HCT116 (cell line): ENCODE results near the gene KYNU. TPM values are rescaled to one million over a fixed set of nuclear protein-coding genes. Genes with fewer than 3 reads are reported as not detected.

ENCODE experiments used
- ATAC-seq: fragments of 200-7000 bp; cut with Tn5 transposase; 2 replicates; pipeline ENCODE4 v1.9.1; 2020; ENCODE audit warnings: mild to moderate bottlenecking, moderate library complexity
- BruUV-seq: library from RNA; stranded (reverse); fragments of 400-500 nt; replicated peaks from 2 replicates; lab custom pipeline; 2021; lab: Mats Ljungman, UMichigan
- CTCF ChIA-PET: fragments of 300-600 bp; sonication (Branson Sonifier 250); formaldehyde crosslinking; loops from one replicate; lab custom pipeline; 2021; ENCODE audit warnings: antibody characterized with exemption; lab: Charles Lee
- POLR2A ChIA-PET: fragments of 300-600, 350-600 bp; sonication (Branson Sonifier 250); formaldehyde crosslinking; loops from one replicate; lab custom pipeline; 2021; ENCODE audit warnings: antibody characterized with exemption; lab: Charles Lee
- RAD21 ChIA-PET, 2 experiments: fragments of 300-600 bp; sonication (Branson Sonifier 250); formaldehyde crosslinking; loops; one replicate each; lab custom pipeline; 2023; ENCODE audit warnings: low total read pairs in 2 of 2; ENCODE audit not compliant: uncharacterized antibody in 2 of 2, unreplicated experiment in 2 of 2, low non-redundant PET in 1 of 2; lab: Charles Lee
- DNase-seq: peaks from one replicate; pipeline ENCODE4 v3.0.0-alpha.2; 2010; ENCODE audit warnings: low read depth, low spot score
- H2AFZ ChIP-seq: fragments of 200-600 bp; shearing (Covaris generic), sonication (generic); 2 replicates; pipeline ENCODE4 v1.6.1; 2017; ENCODE audit warnings: low read depth, mixed run types, mixed read lengths, antibody characterized with exemption, low read length; ENCODE audit not compliant: poor library complexity, severe bottlenecking
- H3K27ac ChIP-seq: 2 replicates; pipeline ENCODE4 v1.5.1; 2012; ENCODE audit warnings: low read depth, low read length
- H3K27me3 ChIP-seq: fragments of 200-600 bp; sonication (generic); 2 replicates; pipeline ENCODE4 v1.6.1; 2016; ENCODE audit warnings: mixed run types, low read length, mixed read lengths; ENCODE audit not compliant: insufficient read depth
- H3K36me3 ChIP-seq, 2 experiments: fragments of 200-500 bp in 1 of 2; fragments of 200-600 bp in 1 of 2; sonication (Bioruptor generic) in 1 of 2; sonication (generic) in 1 of 2; 2 replicates each; pipeline versions ENCODE4 v1.5.1 to v1.6.1; 2014 to 2016; ENCODE audit warnings: low read length in 2 of 2, inconsistent platforms in 1 of 2, mixed read lengths in 1 of 2, mixed run types in 1 of 2; ENCODE audit not compliant: insufficient read depth in 2 of 2, control insufficient read depth in 1 of 2
- H3K4me1 ChIP-seq, 2 experiments: fragments of 200-600 bp in 1 of 2; sonication (generic) in 1 of 2; 2 replicates each; pipeline versions ENCODE4 v1.5.1 to v1.6.1; 2012 to 2017; ENCODE audit warnings: low read length in 2 of 2, inconsistent platforms in 1 of 2, mild to moderate bottlenecking in 1 of 2, mixed read lengths in 1 of 2, mixed run types in 1 of 2, moderate library complexity in 1 of 2; ENCODE audit not compliant: insufficient read depth in 2 of 2, control insufficient read depth in 1 of 2
- H3K4me2 ChIP-seq: fragments of 200-600 bp; sonication (generic); 2 replicates; pipeline ENCODE4 v1.6.1; 2017; ENCODE audit warnings: mixed run types, low read length, mixed read lengths
- H3K4me3 ChIP-seq, 2 experiments: fragments of 200-600 bp in 1 of 2; sonication (generic) in 1 of 2; replicated peaks in 1 of 2; 2 replicates each; pipeline ENCODE4 v1.5.1; 2011 to 2016; ENCODE audit warnings: low read length in 2 of 2, control low read depth in 1 of 2, low read depth in 1 of 2, mild to moderate bottlenecking in 1 of 2, mixed read lengths in 1 of 2, mixed run types in 1 of 2
- H3K79me2 ChIP-seq: fragments of 200-600 bp; sonication (generic); 2 replicates; pipeline ENCODE4 v1.6.1; 2017; ENCODE audit warnings: mild to moderate bottlenecking, mixed run types, low read length, moderate library complexity, mixed read lengths; ENCODE audit not compliant: insufficient read depth
- H3K9ac ChIP-seq: fragments of 200-600 bp; sonication (generic); 2 replicates; pipeline ENCODE4 v1.6.1; 2016; ENCODE audit warnings: low read length, mixed read lengths
- H3K9me2 ChIP-seq: fragments of 200-600 bp; sonication (generic), shearing (Covaris generic); 2 replicates; pipeline ENCODE4 v1.6.1; 2017; ENCODE audit warnings: mixed run types, mild to moderate bottlenecking, moderate library complexity; ENCODE audit not compliant: insufficient read depth
- H3K9me3 ChIP-seq, 2 experiments: fragments of 200-500 bp in 1 of 2; fragments of 200-600 bp in 1 of 2; sonication (Bioruptor generic) in 1 of 2; sonication (generic) in 1 of 2; 2 replicates each; pipeline ENCODE4 v1.6.1; 2014 to 2017; ENCODE audit warnings: low read length in 2 of 2, mixed read lengths in 2 of 2, inconsistent platforms in 1 of 2, low read depth in 1 of 2, mild to moderate bottlenecking in 1 of 2, mixed run types in 1 of 2, moderate library complexity in 1 of 2; ENCODE audit not compliant: control insufficient read depth in 1 of 2, insufficient read depth in 1 of 2
- H4K20me1 ChIP-seq: fragments of 200-600 bp; sonication (generic), shearing (Covaris generic); 2 replicates; pipeline ENCODE4 v1.6.1; 2017; ENCODE audit warnings: mixed run types, mild to moderate bottlenecking, moderate library complexity; ENCODE audit not compliant: insufficient read depth
- ATF3 ChIP-seq: IDR thresholded peaks from 2 replicates; pipeline ENCODE4 v1.6.1; 2012
- CBX3 ChIP-seq: IDR thresholded peaks from 2 replicates; pipeline ENCODE4 v1.6.1; 2012; ENCODE audit warnings: low read depth
- CTCF ChIP-seq, 3 experiments: fragments of 200-600 bp in 1 of 3; sonication (generic) in 1 of 3; IDR thresholded peaks in 2 of 3; conservative IDR thresholded peaks in 1 of 3; 2 replicates each; pipeline ENCODE4 v1.5.1; 2012 to 2017; ENCODE audit warnings: low read depth in 2 of 3, low read length in 2 of 3, antibody characterized with exemption in 1 of 3, borderline replicate concordance in 1 of 3, control low read depth in 1 of 3, mild to moderate bottlenecking in 1 of 3, mixed read lengths in 1 of 3, mixed run types in 1 of 3, moderate library complexity in 1 of 3; ENCODE audit not compliant: insufficient read depth in 1 of 3
- EGR1 ChIP-seq: IDR thresholded peaks from 2 replicates; pipeline ENCODE4 v1.6.1; 2012; ENCODE audit warnings: low read depth
- ELF1 ChIP-seq: IDR thresholded peaks from 2 replicates; pipeline ENCODE4 v1.6.1; 2012; ENCODE audit warnings: low read depth, borderline replicate concordance
- EZH2phosphoT487 ChIP-seq: fragments of 200-600 bp; IDR thresholded peaks from 2 replicates; pipeline ENCODE4 v1.6.1; 2018; ENCODE audit warnings: antibody characterized with exemption, borderline replicate concordance
- FOSL1 ChIP-seq: IDR thresholded peaks from 2 replicates; pipeline ENCODE4 v1.6.1; 2012; ENCODE audit warnings: low read depth
- MAX ChIP-seq: IDR thresholded peaks from 2 replicates; pipeline ENCODE4 v1.6.1; 2012
- POLR2A ChIP-seq: IDR thresholded peaks from 2 replicates; pipeline ENCODE4 v1.7.0; 2011; ENCODE audit warnings: borderline replicate concordance; ENCODE audit not compliant: insufficient read depth, insufficient read length; ENCODE audit errors: extremely low read depth
- POLR2AphosphoS5 ChIP-seq: IDR thresholded peaks from 2 replicates; pipeline ENCODE4 v1.6.1; 2011; ENCODE audit warnings: mild to moderate bottlenecking, low read depth, low read length, moderate library complexity
- SIN3A ChIP-seq: IDR thresholded peaks from 2 replicates; pipeline ENCODE4 v1.6.1; 2012; ENCODE audit warnings: low read depth
- SRF ChIP-seq: IDR thresholded peaks from 2 replicates; pipeline ENCODE4 v1.6.1; 2012; ENCODE audit warnings: low read depth
- YY1 ChIP-seq: IDR thresholded peaks from 2 replicates; pipeline ENCODE4 v1.6.1; 2011; ENCODE audit warnings: low read length, low read depth, moderate library complexity, mild to moderate bottlenecking; ENCODE audit not compliant: insufficient replicate concordance; ENCODE audit errors: extremely low read depth
- ZFX ChIP-seq: fragments of 450-650 bp; IDR thresholded peaks from 2 replicates; pipeline ENCODE4 v1.6.1; 2017
- ZNF274 ChIP-seq: fragments of 200-500 bp; sonication (Bioruptor generic); IDR thresholded peaks from 2 replicates; pipeline ENCODE4 v1.6.1; 2014; ENCODE audit warnings: mild to moderate bottlenecking, low read depth, low read length, inconsistent platforms
- intact Hi-C: fragments of 100-400 bp; cut with micrococcal nuclease; formaldehyde crosslinking; loops from 2 replicates; pipeline ENCODE4 v1.10.0; 2022
- total RNA-seq: library from RNA; stranded (reverse); gene quantifications from one replicate; pipeline ENCODE4 v1.2.1, GENCODE V29; 2021; ENCODE audit not compliant: unreplicated experiment
- TF ChIP-seq, protein P1 (sequence below): IDR thresholded peaks from 2 replicates; pipeline ENCODE4 v1.6.1; 2012; ENCODE audit warnings: low read depth

KYNU gene
- total RNA-seq, 1 experiment from 2014 or later = 0.22 TPM

DNA sequence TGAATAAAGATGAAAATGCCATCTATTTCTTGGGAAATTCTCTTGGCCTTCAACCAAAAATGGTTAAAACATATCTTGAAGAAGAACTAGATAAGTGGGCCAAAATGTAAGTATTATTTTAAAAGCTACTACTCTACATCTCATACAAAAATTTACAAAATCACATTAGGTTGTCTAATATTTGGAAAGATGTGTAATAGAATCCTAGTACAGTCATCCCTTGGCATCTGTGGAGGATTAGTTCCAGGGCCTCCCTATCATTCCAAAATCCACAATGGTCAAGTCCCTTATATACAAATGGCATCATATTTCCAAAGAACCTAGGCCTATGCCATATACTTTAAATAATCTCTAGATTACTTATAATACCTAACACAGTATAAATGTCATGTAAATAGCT, 41.2 kb downstream of the KYNU start:
- Histone ChIP-seq H3K4me1 (no peaks in the 10 kb centered on the region), H2AFZ (no peak overlapping the region), H3K9ac (no peak overlapping the region), H3K27ac (no peak overlapping the region), H3K9me2 (no peaks in the 10 kb centered on the region), H3K27me3 (no peaks in the 10 kb centered on the region), H3K36me3 (no peaks in the 10 kb centered on the region), H3K4me3 (no peak overlapping the region), H3K9me3 (no peaks in the 10 kb centered on the region), H4K20me1 (no peaks in the 10 kb centered on the region; the same call in 1 of the 2 replicates), H3K79me2 (no peaks in the 10 kb centered on the region), H3K4me2 (no peak overlapping the region)
- RAD21 ChIA-PET = no interaction called here
- POLR2A ChIA-PET = no interaction called here
- TF ChIP-seq FOSL1 (no peak), POLR2A (no peak), SIN3A (no peak), ZNF274 (no peak), CBX3 (no peak), EGR1 (no peak), ELF1 (no peak), MAX (no peak), SRF (no peak), CTCF (IDR thresholded peaks at IDR 0.05 in 2 of 3, conservative IDR thresholded peaks at IDR 0.05 in 1 of 3; ENCODE audit: borderline replicate concordance in 1 of 3, insufficient read depth in 1 of 3, low read depth in 2 of 3, low read length in 2 of 3) (no peak)
- no peak for DNase-seq
- no TSS peak for BruUV-seq
- no peak for ATAC-seq
- intact Hi-C loops = no loop called here
- CTCF ChIA-PET = no interaction called here

GRCh38 chr2:142920571-142920970, 43.1 kb downstream of the KYNU start:
- POLR2A ChIA-PET = no interaction called here
- Histone ChIP-seq H3K79me2 (no peaks in the 10 kb centered on the region), H3K9ac (no peak overlapping the region), H3K4me2 (no peak overlapping the region), H4K20me1 (no peaks in the 10 kb centered on the region; the same call in 1 of the 2 replicates), H3K4me3 (no peak overlapping the region), H3K9me3 (no peaks in the 10 kb centered on the region), H3K27ac (no peak overlapping the region), H3K36me3 (no peaks in the 10 kb centered on the region), H2AFZ (no peak overlapping the region), H3K4me1 (no peaks in the 10 kb centered on the region), H3K9me2 (no peaks in the 10 kb centered on the region), H3K27me3 (no peaks in the 10 kb centered on the region)
- DNase-seq (no peak), ATAC-seq (no peak)
- intact Hi-C loops = no loop called here
- no TSS peak for BruUV-seq
- RAD21 ChIA-PET = no interaction called here
- CTCF ChIA-PET = no interaction called here
- TF ChIP-seq MAX = no peak
- no peak for TF ChIP-seq ATF3
- TF ChIP-seq YY1 = no peak
- TF ChIP-seq EZH2phosphoT487 = no peak
- TF ChIP-seq SRF = no peak
- no peak for TF ChIP-seq ZFX
- TF ChIP-seq ZNF274 = no peak
- TF ChIP-seq FOSL1 = no peak
- TF ChIP-seq POLR2AphosphoS5 = no peak
- no peak for TF ChIP-seq ELF1
- TF ChIP-seq, protein P1, sequence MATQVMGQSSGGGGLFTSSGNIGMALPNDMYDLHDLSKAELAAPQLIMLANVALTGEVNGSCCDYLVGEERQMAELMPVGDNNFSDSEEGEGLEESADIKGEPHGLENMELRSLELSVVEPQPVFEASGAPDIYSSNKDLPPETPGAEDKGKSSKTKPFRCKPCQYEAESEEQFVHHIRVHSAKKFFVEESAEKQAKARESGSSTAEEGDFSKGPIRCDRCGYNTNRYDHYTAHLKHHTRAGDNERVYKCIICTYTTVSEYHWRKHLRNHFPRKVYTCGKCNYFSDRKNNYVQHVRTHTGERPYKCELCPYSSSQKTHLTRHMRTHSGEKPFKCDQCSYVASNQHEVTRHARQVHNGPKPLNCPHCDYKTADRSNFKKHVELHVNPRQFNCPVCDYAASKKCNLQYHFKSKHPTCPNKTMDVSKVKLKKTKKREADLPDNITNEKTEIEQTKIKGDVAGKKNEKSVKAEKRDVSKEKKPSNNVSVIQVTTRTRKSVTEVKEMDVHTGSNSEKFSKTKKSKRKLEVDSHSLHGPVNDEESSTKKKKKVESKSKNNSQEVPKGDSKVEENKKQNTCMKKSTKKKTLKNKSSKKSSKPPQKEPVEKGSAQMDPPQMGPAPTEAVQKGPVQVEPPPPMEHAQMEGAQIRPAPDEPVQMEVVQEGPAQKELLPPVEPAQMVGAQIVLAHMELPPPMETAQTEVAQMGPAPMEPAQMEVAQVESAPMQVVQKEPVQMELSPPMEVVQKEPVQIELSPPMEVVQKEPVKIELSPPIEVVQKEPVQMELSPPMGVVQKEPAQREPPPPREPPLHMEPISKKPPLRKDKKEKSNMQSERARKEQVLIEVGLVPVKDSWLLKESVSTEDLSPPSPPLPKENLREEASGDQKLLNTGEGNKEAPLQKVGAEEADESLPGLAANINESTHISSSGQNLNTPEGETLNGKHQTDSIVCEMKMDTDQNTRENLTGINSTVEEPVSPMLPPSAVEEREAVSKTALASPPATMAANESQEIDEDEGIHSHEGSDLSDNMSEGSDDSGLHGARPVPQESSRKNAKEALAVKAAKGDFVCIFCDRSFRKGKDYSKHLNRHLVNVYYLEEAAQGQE = no peak
